H1 (cell line): ENCODE data around the gene DNMT1.

Experiments
- BRCA1 ChIP-seq: IDR thresholded peaks from 2 replicates; pipeline ENCODE4 v1.6.1; 2012; ENCODE audit warnings: low read depth, low read length, improper control_type of control experiment
- EP300 ChIP-seq, 2 experiments: IDR thresholded peaks; 1 replicate in 1 of 2; 2 replicates in 1 of 2; pipeline ENCODE4 v1.6.1; 2011 to 2012; ENCODE audit warnings: low read depth in 2 of 2, low read length in 2 of 2, mild to moderate bottlenecking in 2 of 2, borderline replicate concordance in 1 of 2, inconsistent platforms in 1 of 2, moderate library complexity in 1 of 2
- GABPA ChIP-seq: IDR thresholded peaks from 2 replicates; pipeline ENCODE4 v1.6.1; 2011; ENCODE audit warnings: mild to moderate bottlenecking, low read length, moderate library complexity, borderline replicate concordance; ENCODE audit not compliant: insufficient read depth
- NRF1 ChIP-seq: IDR thresholded peaks from 2 replicates; pipeline ENCODE4 v1.6.1; 2011; ENCODE audit warnings: mild to moderate bottlenecking, low read depth, low read length, improper control_type of control experiment
- POLR2A ChIP-seq, 2 experiments: IDR thresholded peaks; 1 replicate in 1 of 2; 2 replicates in 1 of 2; pipeline ENCODE4 v1.6.1; 2011; ENCODE audit warnings: low read depth in 2 of 2, low read length in 2 of 2, mild to moderate bottlenecking in 2 of 2; ENCODE audit errors: control extremely low read depth in 1 of 2
- POLR2AphosphoS5 ChIP-seq: IDR thresholded peaks from 2 replicates; pipeline ENCODE4 v1.6.1; 2011; ENCODE audit warnings: low read depth, low read length
- RAD21 ChIP-seq, 2 experiments: IDR thresholded peaks in 1 of 2; conservative IDR thresholded peaks in 1 of 2; 2 replicates each; pipeline ENCODE4 v1.6.1; 2011; ENCODE audit warnings: low read depth in 2 of 2, low read length in 2 of 2, improper control_type of control experiment in 1 of 2, inconsistent platforms in 1 of 2, mild to moderate bottlenecking in 1 of 2, moderate library complexity in 1 of 2
- RFX5 ChIP-seq: IDR thresholded peaks from 2 replicates; pipeline ENCODE4 v1.6.1; 2011; ENCODE audit warnings: low read depth, low read length, improper control_type of control experiment, borderline replicate concordance
- SUZ12 ChIP-seq: fragments of 200-600 bp; sonication (generic); IDR thresholded peaks from 2 replicates; pipeline ENCODE4 v1.6.1; 2012; ENCODE audit warnings: mild to moderate bottlenecking, inconsistent platforms, low read length, moderate library complexity, mixed read lengths
- TAF1 ChIP-seq: IDR thresholded peaks from 2 replicates; pipeline ENCODE4 v1.6.1; 2011; ENCODE audit warnings: mild to moderate bottlenecking, low read depth, low read length
- TF ChIP-seq, protein P1 (sequence below), 3 experiments: IDR thresholded peaks; 1 replicate in 2 of 3; 2 replicates in 1 of 3; pipeline versions ENCODE4 v1.5.1 to v1.6.1; 2011; ENCODE audit warnings: low read length in 3 of 3, mild to moderate bottlenecking in 3 of 3, inconsistent platforms in 2 of 3, low read depth in 1 of 3, moderate library complexity in 1 of 3; ENCODE audit not compliant: insufficient read depth in 1 of 3; ENCODE audit errors: control extremely low read depth in 1 of 3
- TF ChIP-seq, protein P2 (sequence below): IDR thresholded peaks from 2 replicates; pipeline ENCODE4 v1.6.1; 2011; ENCODE audit warnings: low read depth, mild to moderate bottlenecking, low read length; ENCODE audit not compliant: insufficient read depth
- TF ChIP-seq, protein P3 (sequence below): IDR thresholded peaks from 2 replicates; pipeline ENCODE4 v1.6.1; 2012; ENCODE audit warnings: low read length, inconsistent platforms
- TF ChIP-seq, protein P4 (sequence below): IDR thresholded peaks from 2 replicates; pipeline ENCODE4 v1.6.1; 2011; ENCODE audit warnings: low read length, improper control_type of control experiment

DNA sequence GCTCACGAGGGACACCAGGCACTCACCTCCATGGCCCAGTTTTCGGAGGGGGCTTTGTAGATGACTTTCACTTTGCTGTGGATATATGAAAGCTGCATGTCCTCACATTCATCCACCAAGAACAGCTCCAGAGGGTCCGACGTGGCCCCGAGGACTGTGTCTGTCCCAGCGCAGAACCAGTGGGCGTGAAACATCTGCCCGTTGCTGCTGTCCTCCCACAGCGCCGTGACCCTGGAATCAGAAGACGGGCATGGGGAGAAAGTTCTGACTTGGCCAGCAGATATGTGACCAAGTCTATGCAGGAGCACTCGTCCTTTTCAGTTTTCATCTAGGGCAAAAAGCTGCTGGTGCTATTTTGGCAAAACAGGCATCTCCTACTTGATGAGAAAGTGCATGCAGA, 45.3 kb downstream of the DNMT1 start:
- TF ChIP-seq POLR2AphosphoS5: no peak
- TF ChIP-seq, protein P1, sequence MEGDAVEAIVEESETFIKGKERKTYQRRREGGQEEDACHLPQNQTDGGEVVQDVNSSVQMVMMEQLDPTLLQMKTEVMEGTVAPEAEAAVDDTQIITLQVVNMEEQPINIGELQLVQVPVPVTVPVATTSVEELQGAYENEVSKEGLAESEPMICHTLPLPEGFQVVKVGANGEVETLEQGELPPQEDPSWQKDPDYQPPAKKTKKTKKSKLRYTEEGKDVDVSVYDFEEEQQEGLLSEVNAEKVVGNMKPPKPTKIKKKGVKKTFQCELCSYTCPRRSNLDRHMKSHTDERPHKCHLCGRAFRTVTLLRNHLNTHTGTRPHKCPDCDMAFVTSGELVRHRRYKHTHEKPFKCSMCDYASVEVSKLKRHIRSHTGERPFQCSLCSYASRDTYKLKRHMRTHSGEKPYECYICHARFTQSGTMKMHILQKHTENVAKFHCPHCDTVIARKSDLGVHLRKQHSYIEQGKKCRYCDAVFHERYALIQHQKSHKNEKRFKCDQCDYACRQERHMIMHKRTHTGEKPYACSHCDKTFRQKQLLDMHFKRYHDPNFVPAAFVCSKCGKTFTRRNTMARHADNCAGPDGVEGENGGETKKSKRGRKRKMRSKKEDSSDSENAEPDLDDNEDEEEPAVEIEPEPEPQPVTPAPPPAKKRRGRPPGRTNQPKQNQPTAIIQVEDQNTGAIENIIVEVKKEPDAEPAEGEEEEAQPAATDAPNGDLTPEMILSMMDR (IDR thresholded peaks at IDR 0.05; ENCODE audit: control extremely low read depth in 1 of 3, insufficient read depth in 1 of 3, low read depth in 1 of 3, low read length in 3 of 3): no peak
- TF ChIP-seq EP300 (IDR thresholded peaks at IDR 0.05; ENCODE audit: borderline replicate concordance in 1 of 2, low read depth in 2 of 2, low read length in 2 of 2): no peak
- no peak for TF ChIP-seq RFX5
- TF ChIP-seq BRCA1: no peak
- TF ChIP-seq, protein P2, sequence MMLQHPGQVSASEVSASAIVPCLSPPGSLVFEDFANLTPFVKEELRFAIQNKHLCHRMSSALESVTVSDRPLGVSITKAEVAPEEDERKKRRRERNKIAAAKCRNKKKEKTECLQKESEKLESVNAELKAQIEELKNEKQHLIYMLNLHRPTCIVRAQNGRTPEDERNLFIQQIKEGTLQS: no peak
- TF ChIP-seq, protein P3, sequence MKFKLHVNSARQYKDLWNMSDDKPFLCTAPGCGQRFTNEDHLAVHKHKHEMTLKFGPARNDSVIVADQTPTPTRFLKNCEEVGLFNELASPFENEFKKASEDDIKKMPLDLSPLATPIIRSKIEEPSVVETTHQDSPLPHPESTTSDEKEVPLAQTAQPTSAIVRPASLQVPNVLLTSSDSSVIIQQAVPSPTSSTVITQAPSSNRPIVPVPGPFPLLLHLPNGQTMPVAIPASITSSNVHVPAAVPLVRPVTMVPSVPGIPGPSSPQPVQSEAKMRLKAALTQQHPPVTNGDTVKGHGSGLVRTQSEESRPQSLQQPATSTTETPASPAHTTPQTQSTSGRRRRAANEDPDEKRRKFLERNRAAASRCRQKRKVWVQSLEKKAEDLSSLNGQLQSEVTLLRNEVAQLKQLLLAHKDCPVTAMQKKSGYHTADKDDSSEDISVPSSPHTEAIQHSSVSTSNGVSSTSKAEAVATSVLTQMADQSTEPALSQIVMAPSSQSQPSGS: no peak
- TF ChIP-seq POLR2A (IDR thresholded peaks at IDR 0.05; ENCODE audit: control extremely low read depth in 1 of 2, low read depth in 2 of 2, low read length in 2 of 2): no peak
- no peak for TF ChIP-seq GABPA
- no peak for TF ChIP-seq NRF1
- no peak for TF ChIP-seq TAF1
- TF ChIP-seq SUZ12: no peak
- TF ChIP-seq RAD21 (IDR thresholded peaks at IDR 0.05 in 1 of 2, conservative IDR thresholded peaks at IDR 0.05 in 1 of 2; ENCODE audit: low read depth in 2 of 2, low read length in 2 of 2): no peak
- TF ChIP-seq, protein P4, sequence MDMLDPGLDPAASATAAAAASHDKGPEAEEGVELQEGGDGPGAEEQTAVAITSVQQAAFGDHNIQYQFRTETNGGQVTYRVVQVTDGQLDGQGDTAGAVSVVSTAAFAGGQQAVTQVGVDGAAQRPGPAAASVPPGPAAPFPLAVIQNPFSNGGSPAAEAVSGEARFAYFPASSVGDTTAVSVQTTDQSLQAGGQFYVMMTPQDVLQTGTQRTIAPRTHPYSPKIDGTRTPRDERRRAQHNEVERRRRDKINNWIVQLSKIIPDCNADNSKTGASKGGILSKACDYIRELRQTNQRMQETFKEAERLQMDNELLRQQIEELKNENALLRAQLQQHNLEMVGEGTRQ: no peak
